GM19455 (cell line): ENCODE results near the gene TAP2.

Source experiments
- ATAC-seq: cut with Tn5 transposase; IDR thresholded peaks from one replicate; pipeline ENCODE4 v1.9.1; 2021; ENCODE audit not compliant: unreplicated experiment

The TAP2 gene

GRCh38 chr6:32794510-32794909, 44.0 kb downstream of the TAP2 start:
- no peak for ATAC-seq

- no peak for ATAC-seq
Measured at GRCh38 chr6:32792901-32793435, 45.6 kb downstream of the TAP2 start.

- ATAC-seq = no peak
Measured at GRCh38 chr6:32790306-32790705, 48.2 kb downstream of the TAP2 start.
